Thyroid gland (tissue), 4 donors: ENCODE measurements around the gene RASSF4. TPM values are rescaled to one million over a fixed set of nuclear protein-coding genes. Genes with fewer than 3 reads are reported as not detected.

Experiments
- DNase-seq, 2 donors: peaks; one replicate each; pipeline ENCODE4 v3.0.0-alpha.2; 2019
- H3K27ac ChIP-seq, 3 donors: fragments of 200-600 bp; sonication (generic); 1 replicate in 2 of 3; 2 replicates in 1 of 3; pipeline ENCODE4 v1.5.1; 2016 to 2019; ENCODE audit warnings: mild to moderate bottlenecking in 1 of 3, moderate library complexity in 1 of 3
- H3K27me3 ChIP-seq: fragments of 200-600 bp; sonication (generic); one replicate; pipeline ENCODE4 v1.5.1; 2019
- H3K36me3 ChIP-seq, 2 donors: fragments of 200-600 bp; sonication (generic); one replicate each; pipeline ENCODE4 v1.5.1; 2016 to 2019
- H3K4me1 ChIP-seq, 2 donors: fragments of 200-600 bp; sonication (generic); one replicate each; pipeline ENCODE4 v1.5.1; 2017 to 2019
- H3K4me3 ChIP-seq, 3 donors: fragments of 200-600 bp; sonication (generic); replicated peaks in 1 of 3; 1 replicate in 2 of 3; 2 replicates in 1 of 3; pipeline ENCODE4 v1.5.1; 2016; ENCODE audit warnings: mild to moderate bottlenecking in 1 of 3
- H3K9me3 ChIP-seq: fragments of 200-600 bp; sonication (generic); one replicate; pipeline ENCODE4 v1.5.1; 2017
- POLR2A ChIP-seq, 2 donors: fragments of 450-650 bp; IDR thresholded peaks; one replicate each; pipeline ENCODE4 v1.6.1; 2017; ENCODE audit warnings: antibody characterized with exemption in 2 of 2, mild to moderate bottlenecking in 2 of 2, moderate library complexity in 1 of 2
- WGBS, 2 donors: methylation state at CpG; one replicate each; pipeline ENCODE4 v1.1.5; 2017; 5-methylcytosine and 5-hydroxymethylcytosine counted together
- intact Hi-C: fragments of 100-400 bp; cut with DNase I; formaldehyde crosslinking; loops from one replicate; pipeline ENCODE4 v1.15.1; 2023
- total RNA-seq, 4 donors: library from RNA; depleted of rRNA; stranded (reverse); fragments of >200 nt; gene quantifications; one replicate each; pipeline ENCODE4 v1.2.3, GENCODE V29; 2016
- TF ChIP-seq, protein P1 (sequence below), 6 experiments: fragments of 200-600 bp in 3 of 6; fragments of 450-650 bp in 3 of 6; sonication (generic) in 3 of 6; IDR thresholded peaks; one replicate each; pipeline ENCODE4 v1.5.1; 2016 to 2019; ENCODE audit warnings: antibody characterized with exemption in 6 of 6, mild to moderate bottlenecking in 2 of 6, inconsistent platforms in 1 of 6, moderate library complexity in 1 of 6

Gene RASSF4
- total RNA-seq, 4 donors from 2014 or later, result 175 to 226 (median 203) TPM

DNA sequence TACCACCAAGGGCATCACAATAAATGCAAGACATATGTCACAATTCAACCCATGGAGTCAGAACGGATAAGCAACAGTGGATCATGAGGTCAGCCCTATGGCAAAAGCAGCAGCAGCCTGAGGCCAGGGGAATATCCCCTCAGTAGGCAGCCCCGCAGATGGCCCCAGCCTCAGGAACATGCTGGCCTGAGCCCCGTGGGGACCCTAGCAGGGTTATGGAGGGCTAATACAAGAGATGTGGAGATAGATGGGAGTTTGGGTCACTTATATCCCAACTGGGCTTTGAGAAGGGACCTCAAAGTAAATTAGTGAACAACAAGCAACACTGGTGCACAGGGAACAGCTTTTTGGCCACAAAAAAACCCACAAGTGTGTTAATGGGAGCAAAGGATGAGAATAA lies 39.4 kb upstream of the RASSF4 start:
- 88 to 98% methylated on average over 3 of the region's 3 CpGs for WGBS, 2 donors

DNA sequence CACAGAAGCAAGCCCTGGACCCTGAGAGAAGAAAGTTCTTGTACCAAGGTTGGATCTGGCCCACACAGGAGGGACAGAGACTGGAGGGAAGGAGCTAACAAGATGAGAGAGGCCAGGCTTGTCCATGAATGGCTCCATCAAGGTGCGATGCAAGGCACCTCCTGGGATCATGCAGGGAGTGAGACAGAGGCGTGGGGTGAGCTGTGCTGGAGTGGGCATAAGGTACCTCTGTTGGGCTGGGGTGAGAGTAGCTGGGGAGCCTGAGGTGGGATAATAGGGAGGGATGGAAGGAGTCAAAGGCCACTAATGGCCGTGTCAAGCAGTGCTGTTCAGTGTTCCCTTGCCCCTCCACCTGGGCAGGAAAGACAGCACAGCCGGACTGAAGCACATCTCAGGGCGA lies 38.5 kb upstream of the RASSF4 start:
- WGBS, 2 donors, result 93 to 95% methylated on average over 5 of the region's 5 CpGs
- H3K36me3 ChIP-seq, result no peaks in the 10 kb centered on the region
- intact Hi-C loops, result no loop called here

More for the DNA sequence above, 39.4 kb upstream of the RASSF4 start:
- Histone ChIP-seq H3K9me3 (no peaks in the 10 kb centered on the region), H3K4me1 (peaks cover 36 to 37% of the 10 kb centered on the region in 2 donors), H3K27me3 (no peaks in the 10 kb centered on the region), H3K4me3 (no peak overlapping the region), H3K36me3 (no peaks in the 10 kb centered on the region), H3K27ac (no peak overlapping the region)
- no peak for DNase-seq
- intact Hi-C loops, result no loop called here
- TF ChIP-seq, protein P1, sequence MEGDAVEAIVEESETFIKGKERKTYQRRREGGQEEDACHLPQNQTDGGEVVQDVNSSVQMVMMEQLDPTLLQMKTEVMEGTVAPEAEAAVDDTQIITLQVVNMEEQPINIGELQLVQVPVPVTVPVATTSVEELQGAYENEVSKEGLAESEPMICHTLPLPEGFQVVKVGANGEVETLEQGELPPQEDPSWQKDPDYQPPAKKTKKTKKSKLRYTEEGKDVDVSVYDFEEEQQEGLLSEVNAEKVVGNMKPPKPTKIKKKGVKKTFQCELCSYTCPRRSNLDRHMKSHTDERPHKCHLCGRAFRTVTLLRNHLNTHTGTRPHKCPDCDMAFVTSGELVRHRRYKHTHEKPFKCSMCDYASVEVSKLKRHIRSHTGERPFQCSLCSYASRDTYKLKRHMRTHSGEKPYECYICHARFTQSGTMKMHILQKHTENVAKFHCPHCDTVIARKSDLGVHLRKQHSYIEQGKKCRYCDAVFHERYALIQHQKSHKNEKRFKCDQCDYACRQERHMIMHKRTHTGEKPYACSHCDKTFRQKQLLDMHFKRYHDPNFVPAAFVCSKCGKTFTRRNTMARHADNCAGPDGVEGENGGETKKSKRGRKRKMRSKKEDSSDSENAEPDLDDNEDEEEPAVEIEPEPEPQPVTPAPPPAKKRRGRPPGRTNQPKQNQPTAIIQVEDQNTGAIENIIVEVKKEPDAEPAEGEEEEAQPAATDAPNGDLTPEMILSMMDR (IDR thresholded peaks at IDR 0.05), result no peak
- TF ChIP-seq POLR2A (IDR thresholded peaks at IDR 0.05), result no peak

DNA sequence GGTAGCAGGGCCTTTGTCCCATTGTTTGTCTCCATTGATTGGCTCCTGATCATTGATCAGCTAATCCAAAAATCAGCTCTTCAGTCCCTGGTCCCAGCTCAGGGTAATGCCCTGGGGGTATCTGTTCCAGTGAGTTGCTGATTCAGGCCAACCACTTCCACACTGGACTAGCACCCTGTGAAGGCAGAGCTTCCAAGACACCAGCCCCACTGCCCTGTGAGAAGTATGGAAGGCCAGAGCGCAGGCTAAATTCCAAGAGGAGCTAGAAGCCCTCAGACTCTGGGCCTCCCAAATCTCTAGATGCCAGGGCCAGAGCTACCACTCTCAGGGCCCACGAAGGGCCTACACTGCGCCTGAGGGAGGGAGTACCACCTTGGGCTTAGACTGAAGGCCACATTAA lies 38.1 kb upstream of the RASSF4 start:
- no peak for DNase-seq
- Histone ChIP-seq H3K36me3 (no peaks in the 10 kb centered on the region), H3K4me1 (peaks cover 38 to 43% of the 10 kb centered on the region in 2 donors), H3K9me3 (no peaks in the 10 kb centered on the region), H3K27ac (peak overlapping the region in 1 of 3 donors; percentile 7), H3K4me3 (no peak overlapping the region), H3K27me3 (no peaks in the 10 kb centered on the region)
- WGBS, 2 donors, result 95 to 100% methylated on average over 2 to 3 of the region's 3 CpGs
- intact Hi-C loops, result no loop called here
- TF ChIP-seq POLR2A (IDR thresholded peaks at IDR 0.05), result no peak
- TF ChIP-seq, protein P1 (IDR thresholded peaks at IDR 0.05), result no peak

More for the DNA sequence above, 38.5 kb upstream of the RASSF4 start:
- H3K27ac ChIP-seq, result no peak overlapping the region
- H3K4me3 ChIP-seq, result no peak overlapping the region
- H3K9me3 ChIP-seq, result no peaks in the 10 kb centered on the region
- peaks cover 38 to 41% of the 10 kb centered on the region in 2 donors for H3K4me1 ChIP-seq
- no peak for TF ChIP-seq POLR2A (IDR thresholded peaks at IDR 0.05)
- TF ChIP-seq, protein P1 (IDR thresholded peaks at IDR 0.05), result no peak
- DNase-seq, result no peak
- no peaks in the 10 kb centered on the region for H3K27me3 ChIP-seq

DNA sequence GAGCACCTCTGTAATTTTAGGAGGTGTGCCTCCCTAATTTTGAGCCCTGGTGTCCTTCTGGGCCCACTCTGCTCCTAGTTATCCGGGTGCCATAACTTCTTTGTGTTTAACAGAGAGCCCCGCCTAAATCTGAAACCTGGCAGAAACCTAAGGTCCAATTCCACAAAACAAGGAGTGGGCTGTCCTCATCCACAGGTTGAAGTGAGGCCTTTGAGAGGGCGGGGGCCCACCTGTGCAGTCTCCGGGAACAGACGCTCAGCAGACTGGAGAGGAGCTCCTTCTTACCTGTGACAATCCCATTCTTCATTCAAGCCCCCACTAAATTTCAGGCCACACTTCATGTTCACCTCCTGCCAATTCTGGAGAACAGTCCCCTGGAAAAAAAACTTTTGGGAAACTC lies 37.6 kb upstream of the RASSF4 start:
- intact Hi-C loops, result no loop called here
- peak in 1 of 2 donors; percentile 37 for DNase-seq

More for the DNA sequence above, 37.6 kb upstream of the RASSF4 start:
- no peaks in the 10 kb centered on the region for H3K36me3 ChIP-seq
- WGBS, 2 donors, result 60 to 71% methylated on average over 5 of the region's 5 CpGs
- no peaks in the 10 kb centered on the region for H3K9me3 ChIP-seq
- no peaks in the 10 kb centered on the region for H3K27me3 ChIP-seq
- H3K4me1 ChIP-seq, result peaks cover 40 to 48% of the 10 kb centered on the region in 2 donors
- peak overlapping the region; percentile 7 to 59 (median 15) for H3K27ac ChIP-seq
- TF ChIP-seq, protein P1 (IDR thresholded peaks at IDR 0.05), result no peak
- no peak for TF ChIP-seq POLR2A (IDR thresholded peaks at IDR 0.05)
- H3K4me3 ChIP-seq, result no peak overlapping the region
